H9 (cell line): ENCODE data around the gene KRTAP19-5. TPM values are rescaled to one million over a fixed set of nuclear protein-coding genes. Genes with fewer than 3 reads are reported as not detected.

Experiments used
- DNase-seq: peaks from one replicate; pipeline ENCODE4 v3.0.0-alpha.2; 2017
- H2AFZ ChIP-seq: one replicate; pipeline ENCODE4 v1.6.1; 2013; ENCODE audit warnings: mild to moderate bottlenecking, low read length, control low read depth, moderate library complexity
- H2AK5ac ChIP-seq: 2 replicates; pipeline ENCODE4 v1.6.1; 2013; ENCODE audit warnings: low read length, control low read depth, mixed read lengths; ENCODE audit not compliant: insufficient read length
- H2BK120ac ChIP-seq: one replicate; pipeline ENCODE4 v1.6.1; 2013; ENCODE audit warnings: low read depth, mild to moderate bottlenecking, low read length, control low read depth, inconsistent platforms; ENCODE audit not compliant: poor library complexity, severe bottlenecking
- H2BK12ac ChIP-seq: 2 replicates; pipeline ENCODE4 v1.6.1; 2013; ENCODE audit warnings: low read length, control low read depth, mixed read lengths, low read depth; ENCODE audit not compliant: insufficient read length
- H2BK15ac ChIP-seq: 2 replicates; pipeline ENCODE4 v1.6.1; 2013; ENCODE audit warnings: low read depth, low read length, control low read depth
- H2BK20ac ChIP-seq: one replicate; pipeline ENCODE4 v1.6.1; 2013; ENCODE audit warnings: low read depth, mild to moderate bottlenecking, low read length, control low read depth, inconsistent platforms; ENCODE audit not compliant: poor library complexity, severe bottlenecking
- H2BK5ac ChIP-seq: 2 replicates; pipeline ENCODE4 v1.6.1; 2013; ENCODE audit warnings: low read length, control low read depth, mixed read lengths; ENCODE audit not compliant: insufficient read length
- H3K14ac ChIP-seq: 2 replicates; pipeline ENCODE4 v1.6.1; 2013; ENCODE audit warnings: low read length, control low read depth; ENCODE audit not compliant: insufficient read depth
- H3K18ac ChIP-seq: 2 replicates; pipeline ENCODE4 v1.6.1; 2013; ENCODE audit warnings: low read depth, mild to moderate bottlenecking, mixed read lengths, low read length, control low read depth; ENCODE audit not compliant: insufficient read length
- H3K23ac ChIP-seq: 2 replicates; pipeline ENCODE4 v1.6.1; 2013; ENCODE audit warnings: low read length, control low read depth, mixed read lengths, low read depth; ENCODE audit not compliant: insufficient read length
- H3K23me2 ChIP-seq: 2 replicates; pipeline ENCODE4 v1.6.1; 2013; ENCODE audit warnings: low read depth, mild to moderate bottlenecking, mixed read lengths, low read length, control low read depth; ENCODE audit not compliant: insufficient read length, poor library complexity, severe bottlenecking
- H3K27ac ChIP-seq: 2 replicates; pipeline ENCODE4 v1.5.1; 2013; ENCODE audit warnings: low read length, control low read depth, mixed read lengths, low read depth; ENCODE audit not compliant: insufficient read length
- H3K27me3 ChIP-seq: 2 replicates; pipeline ENCODE4 v1.6.1; 2013; ENCODE audit warnings: low read length, control low read depth, inconsistent platforms; ENCODE audit not compliant: insufficient read depth
- H3K4ac ChIP-seq: 2 replicates; pipeline ENCODE4 v1.6.1; 2013; ENCODE audit warnings: low read depth, mild to moderate bottlenecking, control low read depth, inconsistent platforms, low read length, moderate library complexity
- H3K4me1 ChIP-seq: 2 replicates; pipeline ENCODE4 v1.6.1; 2013; ENCODE audit warnings: low read length, control low read depth, inconsistent platforms; ENCODE audit not compliant: insufficient read depth
- H3K4me2 ChIP-seq: 2 replicates; pipeline ENCODE4 v1.6.1; 2013; ENCODE audit warnings: low read length, control low read depth, mixed read lengths; ENCODE audit not compliant: insufficient read length, insufficient read depth
- H3K56ac ChIP-seq: 2 replicates; pipeline ENCODE4 v1.6.1; 2013; ENCODE audit warnings: low read depth, mild to moderate bottlenecking, mixed read lengths, low read length, control low read depth; ENCODE audit not compliant: insufficient read length
- H3K79me1 ChIP-seq: 2 replicates; pipeline ENCODE4 v1.6.1; 2013; ENCODE audit warnings: low read depth, mild to moderate bottlenecking, moderate library complexity, low read length, control low read depth, inconsistent platforms; ENCODE audit not compliant: insufficient read depth, poor library complexity, severe bottlenecking
- H3K79me2 ChIP-seq: 2 replicates; pipeline ENCODE4 v1.6.1; 2013; ENCODE audit warnings: low read length, control low read depth, inconsistent platforms; ENCODE audit not compliant: insufficient read depth
- H3K9ac ChIP-seq: 2 replicates; pipeline ENCODE4 v1.6.1; 2013; ENCODE audit warnings: low read length, control low read depth, mixed read lengths; ENCODE audit not compliant: insufficient read length; ENCODE audit errors: extremely low read depth
- H3K9me3 ChIP-seq: one replicate; pipeline ENCODE4 v1.6.1; 2013; ENCODE audit warnings: low read depth, low read length, inconsistent platforms; ENCODE audit not compliant: control insufficient read depth
- H3T11ph ChIP-seq: one replicate; pipeline ENCODE4 v1.6.1; 2013; ENCODE audit warnings: mild to moderate bottlenecking, low read length, control low read depth, inconsistent platforms
- H4K20me1 ChIP-seq: one replicate; pipeline ENCODE4 v1.6.1; 2013; ENCODE audit not compliant: control insufficient read depth, insufficient read length, insufficient read depth
- H4K5ac ChIP-seq: 2 replicates; pipeline ENCODE4 v1.6.1; 2013; ENCODE audit warnings: low read depth, mild to moderate bottlenecking, mixed read lengths, low read length, control low read depth; ENCODE audit not compliant: insufficient read length
- H4K8ac ChIP-seq: replicated peaks from 2 replicates; pipeline ENCODE4 v1.6.1; 2013; ENCODE audit warnings: low read length, control low read depth, mixed read lengths, low read depth; ENCODE audit not compliant: insufficient read length
- H4K91ac ChIP-seq: 2 replicates; pipeline ENCODE4 v1.6.1; 2013; ENCODE audit warnings: low read depth, mild to moderate bottlenecking, moderate library complexity, mixed read lengths, low read length, control low read depth; ENCODE audit not compliant: insufficient read length
- H3K27ac Mint-ChIP-seq, 3 experiments: 2 replicates in 2 of 3; 3 replicates in 1 of 3; pipeline ENCODE4 v1.8.0; 2020 to 2021; ENCODE audit warnings: mixed read lengths in 3 of 3, mild to moderate bottlenecking in 1 of 3, moderate library complexity in 1 of 3
- H3K27me3 Mint-ChIP-seq: 2 replicates; pipeline ENCODE4 v1.8.0; 2021; ENCODE audit warnings: low read depth, mild to moderate bottlenecking, moderate library complexity, mixed read lengths
- H3K36me3 Mint-ChIP-seq, 3 experiments: 2 replicates in 2 of 3; 3 replicates in 1 of 3; pipeline ENCODE4 v1.8.0; 2020 to 2021; ENCODE audit warnings: low read depth in 3 of 3, mixed read lengths in 3 of 3; ENCODE audit not compliant: insufficient read depth in 1 of 3
- H3K4me1 Mint-ChIP-seq, 2 experiments: 2 replicates each; pipeline ENCODE4 v1.8.0; 2020; ENCODE audit warnings: mixed read lengths in 2 of 2
- H3K4me3 Mint-ChIP-seq, 2 experiments: 2 replicates in 1 of 2; 3 replicates in 1 of 2; pipeline ENCODE4 v1.8.0; 2020 to 2021; ENCODE audit warnings: mild to moderate bottlenecking in 2 of 2, mixed read lengths in 2 of 2, moderate library complexity in 1 of 2
- H3K9me3 Mint-ChIP-seq, 2 experiments: 2 replicates in 1 of 2; 3 replicates in 1 of 2; pipeline ENCODE4 v1.8.0; 2020; ENCODE audit warnings: mild to moderate bottlenecking in 2 of 2, mixed read lengths in 2 of 2, moderate library complexity in 1 of 2
- CTCF ChIP-seq: fragments of 200-600 bp; sonication (generic); conservative IDR thresholded peaks from 3 replicates; pipeline ENCODE4 v1.8.0; 2021; ENCODE audit warnings: antibody characterized with exemption, mild to moderate bottlenecking
- WGBS: extraction: QIAGEN DNeasy Blood & Tissue Kit; methylation state at CpG from one replicate; pipeline ENCODE4 v1.1.7; 2013; ENCODE audit warnings: missing lambda C conversion rate, low lambda C conversion rate, mixed read lengths; ENCODE audit not compliant: insufficient read length; ENCODE audit errors: extremely low coverage; 5-methylcytosine and 5-hydroxymethylcytosine counted together
- total RNA-seq: library from RNA; stranded (reverse); gene quantifications from 2 replicates; pipeline ENCODE4 v1.2.1, GENCODE V29; 2021

KRTAP19-5 gene
- total RNA-seq, 1 experiment from 2014 or later, result not detected

GRCh38 chr21:30497065-30497464 is 4.9 kb downstream of the KRTAP19-5 start, which contains the start of gene KRTAP19-4:
Gene KRTAP19-4 (minus strand): TSS chr21:30497165. CDS start chr21:30497110, 55 bp downstream.
- Mint-ChIP-seq H3K4me3 (no peak within 1 kb of the TSS), H3K4me1 (peaks cover 0 to 3% of the 10 kb centered on the region in 2 experiments; a peak in 2 of 4 replicates), H3K9me3 (peaks cover 0 to 10% of the 10 kb centered on the region in 2 experiments; a peak in 1 of 5 replicates), H3K27me3 (no peaks in the 10 kb centered on the region; the same call in 1 of the 2 replicates), H3K27ac (0 out of 7 replicates have a peak within 1 kb of the TSS, but pooled peaks of 1 of the 3 experiments have one; percentile 72), H3K36me3 (no peaks in the 10 kb centered on the region; a peak in 1 of 7 replicates)
- Histone ChIP-seq H4K8ac (no peak within 1 kb of the TSS), H2AK5ac (no peak within 1 kb of the TSS), H2BK5ac (no peak within 1 kb of the TSS), H3K79me1 (no peaks in the 10 kb centered on the region), H2BK20ac (no peak within 1 kb of the TSS), H3K4ac (no peak within 1 kb of the TSS), H3K18ac (no peak within 1 kb of the TSS), H3K27me3 (no peaks in the 10 kb centered on the region), H3K23me2 (no peaks in the 10 kb centered on the region), H4K91ac (no peak within 1 kb of the TSS), H2BK15ac (no peak within 1 kb of the TSS), H3K27ac (no peak within 1 kb of the TSS), H3K56ac (no peak within 1 kb of the TSS), H3K4me1 (no peaks in the 10 kb centered on the region), H3T11ph (no peak within 1 kb of the TSS), H3K23ac (no peak within 1 kb of the TSS), H2BK120ac (no peak within 1 kb of the TSS), H4K5ac (no peak within 1 kb of the TSS), H2BK12ac (no peak within 1 kb of the TSS), H4K20me1 (no peaks in the 10 kb centered on the region), H2AFZ (no peak within 1 kb of the TSS), H3K14ac (no peak within 1 kb of the TSS), H3K9me3 (no peaks in the 10 kb centered on the region), H3K9ac (no peak within 1 kb of the TSS), H3K4me2 (no peak within 1 kb of the TSS), H3K79me2 (no peaks in the 10 kb centered on the region)
- no peak for TF ChIP-seq CTCF
- WGBS, result no CpG with 5 or more reads among the region's 4 CpGs
- no peak for DNase-seq
